Measurements from ENCODE around the gene GALP.
"Not testable (repeated sequence)": the region's sequence is repeated elsewhere in the genome, so short reads cannot be mapped to it uniquely, and the experiment has no call there.

Gene GALP

DNA sequence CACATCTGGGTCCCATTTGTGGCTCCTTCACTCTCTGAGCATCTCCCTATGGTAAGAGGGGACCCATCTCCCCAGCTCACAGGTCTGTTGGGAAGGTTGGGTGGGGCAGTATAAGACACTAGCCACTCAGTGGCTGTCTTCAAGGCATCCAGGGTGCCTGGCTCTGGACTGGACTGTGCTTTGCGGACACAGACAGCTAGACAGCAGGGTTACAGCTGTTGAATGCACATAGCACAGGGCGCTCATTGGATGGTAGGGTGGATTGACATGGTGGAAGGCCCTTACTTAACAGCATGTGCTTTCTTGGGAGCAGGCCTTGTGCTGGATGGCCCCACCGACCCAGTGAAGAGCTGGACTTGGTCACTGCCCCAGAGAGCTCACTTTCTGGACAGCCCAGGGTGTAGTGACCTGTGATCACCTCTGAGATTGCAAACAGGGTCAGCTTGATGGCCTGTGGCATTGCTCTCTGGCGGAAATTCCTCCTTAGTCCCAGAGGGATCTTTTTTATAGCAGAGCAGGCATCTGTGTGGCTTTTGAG, 32.8 kb upstream of the GALP start:
- peaks cover 44% of the 10 kb centered on the region for H3K4me1 Mint-ChIP-seq
- no peaks in the 10 kb centered on the region for H3K9me3 Mint-ChIP-seq
- no peak overlapping the region for H3K4me3 Mint-ChIP-seq

DNA sequence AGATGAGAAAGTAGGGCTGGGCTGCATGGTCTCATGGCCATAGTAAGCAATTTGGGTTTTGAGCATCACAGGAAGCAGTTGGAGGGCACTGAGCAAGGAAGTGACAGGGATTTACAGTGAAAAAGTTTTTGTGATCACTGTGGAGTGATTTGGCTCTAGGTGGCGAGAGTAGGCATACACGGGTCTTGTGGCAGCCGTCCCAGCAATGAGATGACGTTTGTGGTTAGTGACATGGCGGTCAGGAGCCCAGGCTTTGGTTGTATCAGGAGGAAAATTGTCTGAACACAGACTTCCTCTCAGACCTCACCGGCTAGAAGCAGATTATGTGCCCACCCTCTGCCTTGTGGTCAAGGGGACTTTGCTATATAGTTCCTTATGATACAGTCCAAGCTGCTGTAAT, 31.4 kb upstream of the GALP start:
- H3K36me3 Mint-ChIP-seq = peaks cover 23% of the 10 kb centered on the region
- H3K4me3 Mint-ChIP-seq = no peak overlapping the region
- no peak overlapping the region for H3K27ac Mint-ChIP-seq
- no peak for ATAC-seq
- no peaks in the 10 kb centered on the region for H3K9me3 Mint-ChIP-seq
- H3K27me3 Mint-ChIP-seq = no peaks in the 10 kb centered on the region
- H3K4me1 Mint-ChIP-seq = peaks cover 40% of the 10 kb centered on the region

More for the DNA sequence above, 32.8 kb upstream of the GALP start:
- Mint-ChIP-seq H3K27me3 (no peaks in the 10 kb centered on the region), H3K27ac (no peak overlapping the region), H3K36me3 (peaks cover 10% of the 10 kb centered on the region)
- no peak for ATAC-seq

DNA sequence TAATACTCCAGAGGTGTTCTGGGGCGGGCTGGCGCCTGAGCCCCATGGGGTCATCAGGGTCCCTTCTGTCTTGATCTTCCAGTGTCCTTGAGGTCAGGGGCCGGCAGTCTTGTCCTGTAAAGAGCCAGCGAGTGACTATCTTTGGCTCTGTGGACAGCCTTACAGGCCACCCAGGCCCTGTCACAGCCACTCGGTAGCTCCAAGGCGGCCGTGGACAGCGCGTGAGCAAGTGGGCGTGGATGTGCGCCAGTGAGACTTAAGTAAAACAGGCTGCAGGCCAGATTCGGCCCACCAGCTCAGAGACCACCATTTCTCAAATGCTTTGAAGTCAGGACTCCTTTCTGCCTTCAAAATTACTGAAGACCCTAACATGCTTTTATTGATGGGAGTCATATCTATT, 31.0 kb upstream of the GALP start:
- no peak for ATAC-seq
- H3K36me3 Mint-ChIP-seq = peaks cover 27% of the 10 kb centered on the region
- H3K27me3 Mint-ChIP-seq = no peaks in the 10 kb centered on the region
- H3K4me1 Mint-ChIP-seq = peaks cover 35% of the 10 kb centered on the region
- no peak overlapping the region for H3K27ac Mint-ChIP-seq
- H3K4me3 Mint-ChIP-seq = no peak overlapping the region
- no peaks in the 10 kb centered on the region for H3K9me3 Mint-ChIP-seq

DNA sequence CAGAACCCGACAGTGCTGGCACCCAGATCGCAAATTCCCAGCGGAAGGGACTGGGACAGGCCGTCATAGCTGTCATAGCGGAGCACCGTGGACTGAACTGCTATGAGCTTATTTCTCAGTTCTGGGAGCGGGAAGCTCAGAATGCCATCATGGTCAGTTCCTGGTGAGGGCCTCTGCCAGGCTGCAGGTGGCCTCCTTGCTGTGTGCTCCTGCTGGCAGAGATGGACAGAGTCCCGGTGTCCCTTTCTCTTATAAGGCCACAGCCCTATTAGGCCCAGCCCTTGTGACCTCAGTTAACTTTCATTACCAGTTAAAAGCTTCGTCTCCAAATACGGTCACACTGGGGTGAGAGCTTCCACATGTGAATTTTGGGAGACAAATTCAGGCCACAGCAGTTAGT, 30.1 kb upstream of the GALP start:
- no peak for ATAC-seq
- H3K4me1 Mint-ChIP-seq = peaks cover 28% of the 10 kb centered on the region
- H3K9me3 Mint-ChIP-seq = no peaks in the 10 kb centered on the region
- no peak overlapping the region for H3K27ac Mint-ChIP-seq
- H3K4me3 Mint-ChIP-seq = no peak overlapping the region
- no peaks in the 10 kb centered on the region for H3K27me3 Mint-ChIP-seq
- H3K36me3 Mint-ChIP-seq = peaks cover 34% of the 10 kb centered on the region

DNA sequence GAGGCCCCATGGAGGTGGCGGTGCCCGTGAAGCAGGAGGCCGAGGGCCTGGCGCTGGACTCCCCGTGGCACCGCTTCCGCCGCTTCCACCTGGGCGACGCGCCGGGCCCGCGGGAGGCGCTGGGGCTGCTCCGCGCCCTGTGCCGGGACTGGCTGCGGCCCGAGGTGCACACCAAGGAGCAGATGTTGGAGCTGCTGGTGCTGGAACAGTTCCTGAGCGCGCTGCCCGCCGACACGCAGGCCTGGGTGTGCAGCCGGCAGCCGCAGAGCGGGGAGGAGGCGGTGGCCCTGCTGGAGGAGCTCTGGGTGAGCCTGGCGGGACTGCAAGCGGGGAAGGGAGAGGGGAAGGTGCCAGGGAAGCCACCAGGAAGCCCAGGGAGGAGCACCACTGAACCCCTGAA, 28.9 kb upstream of the GALP start:
- H3K36me3 Mint-ChIP-seq = peaks cover 34% of the 10 kb centered on the region
- ATAC-seq = peak; percentile 46
- H3K4me3 Mint-ChIP-seq = no peak overlapping the region
- no peak overlapping the region for H3K27ac Mint-ChIP-seq
- H3K27me3 Mint-ChIP-seq = no peaks in the 10 kb centered on the region
- peaks cover 22% of the 10 kb centered on the region for H3K4me1 Mint-ChIP-seq
- H3K9me3 Mint-ChIP-seq = no peaks in the 10 kb centered on the region

DNA sequence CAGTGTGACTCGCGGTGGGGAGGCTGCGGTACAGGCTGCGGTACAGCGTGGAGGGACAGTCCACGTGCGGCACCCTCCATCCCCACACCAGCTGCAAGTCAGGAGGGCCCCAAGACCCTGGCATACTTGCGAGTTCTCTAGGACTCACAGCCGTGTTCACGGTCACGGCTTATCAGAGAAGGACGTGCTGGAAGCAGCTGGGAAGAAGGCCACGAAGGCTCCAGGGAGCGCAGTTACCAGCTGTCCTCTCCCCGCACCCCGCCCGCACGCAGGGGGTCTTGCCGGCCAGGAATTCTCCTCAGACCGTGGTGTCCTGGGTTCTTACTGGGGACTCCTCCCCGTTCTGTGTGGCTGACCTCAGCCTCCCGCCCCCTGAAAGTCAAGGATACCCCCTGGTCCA, 28.5 kb upstream of the GALP start:
- Mint-ChIP-seq H3K4me3 (no peak overlapping the region), H3K27me3 (no peaks in the 10 kb centered on the region), H3K36me3 (peaks cover 34% of the 10 kb centered on the region), H3K4me1 (peaks cover 22% of the 10 kb centered on the region), H3K9me3 (no peaks in the 10 kb centered on the region), H3K27ac (no peak overlapping the region)
- peak; percentile 29 for ATAC-seq

DNA sequence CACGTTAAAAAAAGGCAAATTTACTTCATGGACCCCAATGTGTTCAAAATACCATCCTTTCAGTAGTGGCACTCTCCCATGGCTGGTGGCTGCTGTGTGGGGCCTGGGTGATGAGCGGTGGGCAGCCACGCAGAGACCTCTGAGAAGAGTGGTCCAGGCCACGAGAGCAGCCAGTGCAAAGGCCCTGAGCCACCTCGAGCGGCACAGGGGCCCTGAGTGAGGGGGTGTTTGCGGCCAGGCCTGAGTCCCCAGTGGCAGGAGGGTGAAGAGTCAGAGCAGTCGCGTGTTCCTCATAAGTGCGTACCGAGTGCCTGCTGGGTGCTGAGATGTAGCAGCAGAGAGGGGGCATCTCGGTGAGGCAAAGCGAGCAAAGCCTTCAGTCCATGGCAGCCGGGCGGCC, 27.7 kb upstream of the GALP start:
- no peak overlapping the region for H3K27ac Mint-ChIP-seq
- H3K27me3 Mint-ChIP-seq = no peaks in the 10 kb centered on the region
- no peaks in the 10 kb centered on the region for H3K9me3 Mint-ChIP-seq
- no peak overlapping the region for H3K4me3 Mint-ChIP-seq
- ATAC-seq = peak; percentile 27
- H3K4me1 Mint-ChIP-seq = peaks cover 17% of the 10 kb centered on the region
- H3K36me3 Mint-ChIP-seq = peaks cover 34% of the 10 kb centered on the region

DNA sequence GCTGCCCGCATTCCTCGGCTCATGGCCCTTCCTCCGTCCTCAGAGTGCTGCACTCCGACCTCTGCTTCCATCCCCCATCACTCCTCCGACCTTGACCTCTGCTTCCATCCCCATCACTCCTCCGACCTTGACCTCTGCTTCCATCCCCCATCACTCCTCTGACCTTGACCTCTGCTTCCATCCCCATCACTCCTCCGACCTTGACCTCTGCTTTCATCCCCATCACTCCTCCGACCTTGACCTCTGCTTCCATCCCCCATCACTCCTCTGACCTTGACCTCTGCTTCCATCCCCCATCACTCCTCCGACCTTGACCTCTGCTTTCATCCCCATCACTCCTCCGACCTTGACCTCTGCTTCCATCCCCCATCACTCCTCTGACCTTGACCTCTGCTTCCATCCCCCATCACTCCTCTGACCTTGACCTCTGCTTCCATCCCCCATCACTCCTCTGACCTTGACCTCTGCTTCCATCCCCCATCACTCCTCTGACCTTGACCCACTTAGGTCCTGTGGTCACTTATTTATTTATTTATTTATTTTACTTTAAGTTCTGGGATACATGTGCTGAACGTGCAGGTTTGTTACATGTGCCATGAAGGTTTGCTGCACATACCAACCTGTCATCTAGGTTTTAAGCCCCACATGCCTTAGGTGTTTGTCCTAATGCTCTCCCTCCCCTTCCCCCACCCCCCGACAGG, 26.7 kb upstream of the GALP start:
- not testable (repeated sequence) for H3K9me3 Mint-ChIP-seq, H3K27ac Mint-ChIP-seq, ATAC-seq, H3K4me3 Mint-ChIP-seq, H3K4me1 Mint-ChIP-seq, H3K27me3 Mint-ChIP-seq
- peaks cover 44% of the 10 kb centered on the region for H3K36me3 Mint-ChIP-seq

DNA sequence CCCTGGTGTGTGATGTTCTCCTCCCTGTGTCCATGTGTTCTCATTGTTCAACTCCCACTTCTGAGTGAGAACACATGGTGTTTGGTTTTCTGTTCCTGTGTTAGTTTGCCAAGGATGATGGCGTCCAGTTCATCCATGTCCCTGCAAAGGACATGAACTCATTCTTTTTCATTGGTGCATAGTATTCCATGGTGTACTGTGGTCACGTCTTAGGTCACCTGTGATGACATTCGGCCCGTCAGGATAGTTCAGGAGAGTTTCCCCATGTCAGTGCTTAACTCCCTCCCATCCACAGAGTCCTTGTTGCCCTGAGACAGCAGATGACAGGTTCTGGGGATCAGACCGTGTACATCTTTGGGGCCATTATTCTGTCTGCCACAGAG, 26.2 kb upstream of the GALP start:
- no peak overlapping the region for H3K4me3 Mint-ChIP-seq
- H3K36me3 Mint-ChIP-seq = peaks cover 44% of the 10 kb centered on the region
- H3K27me3 Mint-ChIP-seq = no peaks in the 10 kb centered on the region
- H3K9me3 Mint-ChIP-seq = no peaks in the 10 kb centered on the region
- H3K4me1 Mint-ChIP-seq = peaks cover 4% of the 10 kb centered on the region
- no peak for ATAC-seq
- no peak overlapping the region for H3K27ac Mint-ChIP-seq

DNA sequence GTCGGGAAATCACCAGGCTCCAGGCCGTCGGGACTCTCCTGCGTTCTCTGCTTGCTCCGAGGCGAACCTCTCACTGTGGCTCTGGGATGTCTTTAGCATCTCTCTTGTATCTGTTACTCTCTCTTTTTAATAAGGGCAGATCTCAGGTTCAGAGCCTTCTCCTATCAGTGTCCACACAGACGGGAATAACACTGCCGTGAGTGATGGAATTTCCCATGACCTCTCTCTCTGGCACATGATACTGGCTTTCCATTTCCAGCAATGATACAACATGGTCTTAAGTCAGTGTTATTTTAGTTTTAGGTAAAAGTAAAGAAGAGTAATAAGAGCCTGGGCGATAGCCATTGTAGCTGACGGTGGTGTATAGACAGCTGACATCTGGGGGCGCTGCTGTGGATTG, 25.4 kb upstream of the GALP start:
- H3K27ac Mint-ChIP-seq = no peak overlapping the region
- H3K9me3 Mint-ChIP-seq = no peaks in the 10 kb centered on the region
- H3K4me1 Mint-ChIP-seq = no peaks in the 10 kb centered on the region
- ATAC-seq = no peak
- no peaks in the 10 kb centered on the region for H3K27me3 Mint-ChIP-seq
- no peak overlapping the region for H3K4me3 Mint-ChIP-seq
- peaks cover 49% of the 10 kb centered on the region for H3K36me3 Mint-ChIP-seq

DNA sequence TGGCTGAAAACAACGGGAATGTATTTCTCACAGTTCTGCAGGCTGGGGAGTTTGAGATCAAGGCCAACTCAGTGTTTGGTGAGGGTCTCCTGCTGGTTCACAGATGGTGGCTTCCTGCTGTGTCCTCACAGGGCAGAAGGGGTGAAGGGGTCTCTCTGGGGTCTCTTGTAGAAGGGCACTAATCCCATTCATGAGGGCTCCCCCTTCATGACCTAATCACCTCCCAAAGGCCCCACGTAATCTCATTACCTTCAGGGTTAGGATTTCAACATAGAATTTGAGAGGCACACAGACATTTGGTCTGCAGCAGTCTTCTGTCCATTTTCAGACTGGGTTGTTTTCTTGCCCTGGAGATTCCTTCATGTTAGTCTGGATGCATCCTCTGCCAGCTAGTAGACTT, 23.2 kb upstream of the GALP start:
- H3K27me3 Mint-ChIP-seq = no peaks in the 10 kb centered on the region
- no peaks in the 10 kb centered on the region for H3K9me3 Mint-ChIP-seq
- peaks cover 60% of the 10 kb centered on the region for H3K36me3 Mint-ChIP-seq
- no peaks in the 10 kb centered on the region for H3K4me1 Mint-ChIP-seq
- no peak for ATAC-seq
- H3K4me3 Mint-ChIP-seq = no peak overlapping the region
- no peak overlapping the region for H3K27ac Mint-ChIP-seq

DNA sequence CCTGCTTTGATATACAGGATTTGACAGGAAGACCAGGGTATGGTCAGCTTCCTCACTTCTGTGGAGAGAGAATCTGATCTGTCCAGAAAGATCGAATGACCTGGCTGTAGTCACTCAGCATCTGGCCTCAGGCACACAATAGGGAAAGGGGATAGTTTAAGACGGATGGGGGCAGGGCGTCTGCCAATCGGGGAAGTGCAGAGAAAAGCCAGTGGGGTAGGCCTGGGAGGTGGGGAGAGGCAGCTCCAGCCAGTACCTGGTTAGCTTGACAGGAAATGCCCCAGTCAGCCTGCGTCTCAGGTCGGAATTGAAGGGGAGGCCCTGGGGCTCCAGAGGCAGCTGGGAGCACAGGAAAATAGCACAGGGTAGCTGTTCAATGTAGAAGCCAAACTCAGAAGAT, 22.3 kb upstream of the GALP start:
- no peaks in the 10 kb centered on the region for H3K27me3 Mint-ChIP-seq
- no peaks in the 10 kb centered on the region for H3K4me1 Mint-ChIP-seq
- no peak for ATAC-seq
- peaks cover 60% of the 10 kb centered on the region for H3K36me3 Mint-ChIP-seq
- H3K4me3 Mint-ChIP-seq = no peak overlapping the region
- H3K27ac Mint-ChIP-seq = no peak overlapping the region
- H3K9me3 Mint-ChIP-seq = no peaks in the 10 kb centered on the region

DNA sequence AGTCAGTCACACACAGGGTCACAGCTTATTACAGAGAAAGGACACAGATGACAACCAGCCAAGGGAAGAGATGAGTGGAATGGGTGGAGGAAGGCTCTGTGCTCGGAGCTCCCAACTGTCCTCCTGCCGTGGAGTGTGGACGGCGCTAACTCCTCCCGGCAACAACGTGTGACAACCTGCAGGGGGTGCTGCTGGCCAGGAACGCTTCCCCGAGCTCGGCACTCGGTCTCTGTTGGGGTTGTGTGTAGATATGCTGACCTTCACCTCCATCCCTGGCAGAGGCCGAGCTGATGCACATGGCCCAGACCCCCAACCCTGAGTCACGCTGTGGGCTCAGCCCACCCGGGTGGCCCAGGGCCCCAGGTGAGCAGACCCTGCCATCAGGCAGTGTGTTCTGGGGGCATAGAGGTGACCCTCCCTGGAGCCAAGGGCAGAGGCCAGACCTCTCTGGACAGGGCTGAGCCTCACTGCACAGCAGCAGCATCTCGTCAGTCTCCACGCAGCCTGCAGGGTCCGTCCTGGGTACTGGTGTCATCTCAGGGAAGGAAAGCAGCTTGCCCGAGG, 20.6 kb upstream of the GALP start:
- Mint-ChIP-seq H3K36me3 (peaks cover 58% of the 10 kb centered on the region), H3K27me3 (no peaks in the 10 kb centered on the region), H3K4me3 (no peak overlapping the region), H3K4me1 (no peaks in the 10 kb centered on the region), H3K9me3 (peaks cover 7% of the 10 kb centered on the region), H3K27ac (no peak overlapping the region)
- peak; percentile 39 for ATAC-seq

DNA sequence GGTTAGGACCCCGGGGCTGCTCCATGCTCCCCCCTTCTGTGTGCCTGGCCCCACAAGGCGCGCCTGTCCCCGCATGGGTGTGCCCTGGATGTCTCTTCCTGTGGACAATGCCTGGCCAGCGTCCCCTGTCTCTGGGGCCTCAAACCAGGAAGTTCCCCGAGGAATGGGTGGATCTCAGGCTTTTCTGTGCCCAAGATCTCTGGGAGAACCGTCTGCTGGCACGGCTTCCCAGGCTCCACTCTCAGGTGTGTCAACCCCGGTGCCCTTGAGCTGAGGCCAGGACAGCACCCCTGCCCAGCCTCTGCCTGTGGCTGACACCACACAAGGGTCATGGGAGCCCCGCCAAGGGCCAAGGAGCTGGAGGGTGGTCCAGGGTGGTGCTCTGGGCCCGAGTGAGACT, 19.0 kb upstream of the GALP start:
- H3K36me3 Mint-ChIP-seq = peaks cover 62% of the 10 kb centered on the region
- peaks cover 7% of the 10 kb centered on the region for H3K9me3 Mint-ChIP-seq
- no peak overlapping the region for H3K4me3 Mint-ChIP-seq
- no peak for ATAC-seq
- no peak overlapping the region for H3K27ac Mint-ChIP-seq
- no peaks in the 10 kb centered on the region for H3K4me1 Mint-ChIP-seq
- H3K27me3 Mint-ChIP-seq = no peaks in the 10 kb centered on the region

DNA sequence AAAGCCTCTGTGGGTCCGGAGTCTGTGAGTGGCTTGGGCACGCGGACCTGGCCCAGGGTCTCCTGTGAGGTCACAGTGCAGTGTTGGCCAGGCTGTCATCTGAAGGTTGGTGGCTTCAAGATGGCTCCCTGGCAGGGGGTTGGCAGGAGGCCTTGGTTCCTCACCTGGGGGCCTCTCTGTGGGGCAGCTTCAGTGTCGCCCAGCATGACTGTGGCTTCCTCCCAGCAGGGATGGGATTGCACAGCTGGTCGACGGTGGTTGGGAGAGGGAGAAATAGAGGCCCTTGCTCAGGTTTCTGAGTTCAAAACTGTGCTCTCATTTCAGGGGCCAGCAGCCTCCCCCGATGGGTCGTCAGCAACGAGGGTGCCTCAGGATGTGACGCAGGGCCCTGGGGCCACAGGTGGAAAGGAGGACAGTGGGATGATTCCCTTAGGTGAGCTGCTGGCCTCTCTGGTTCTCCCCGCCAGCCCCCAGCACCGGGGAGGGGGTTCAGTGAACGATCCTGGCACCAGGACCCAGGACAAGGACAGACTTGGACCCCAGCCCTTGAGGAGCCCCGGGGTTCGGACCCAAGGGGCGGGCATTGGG, 17.5 kb upstream of the GALP start:
- Mint-ChIP-seq H3K9me3 (peaks cover 7% of the 10 kb centered on the region), H3K4me3 (no peak overlapping the region), H3K36me3 (peaks cover 61% of the 10 kb centered on the region), H3K27ac (no peak overlapping the region), H3K27me3 (no peaks in the 10 kb centered on the region), H3K4me1 (no peaks in the 10 kb centered on the region)
- no peak for ATAC-seq

DNA sequence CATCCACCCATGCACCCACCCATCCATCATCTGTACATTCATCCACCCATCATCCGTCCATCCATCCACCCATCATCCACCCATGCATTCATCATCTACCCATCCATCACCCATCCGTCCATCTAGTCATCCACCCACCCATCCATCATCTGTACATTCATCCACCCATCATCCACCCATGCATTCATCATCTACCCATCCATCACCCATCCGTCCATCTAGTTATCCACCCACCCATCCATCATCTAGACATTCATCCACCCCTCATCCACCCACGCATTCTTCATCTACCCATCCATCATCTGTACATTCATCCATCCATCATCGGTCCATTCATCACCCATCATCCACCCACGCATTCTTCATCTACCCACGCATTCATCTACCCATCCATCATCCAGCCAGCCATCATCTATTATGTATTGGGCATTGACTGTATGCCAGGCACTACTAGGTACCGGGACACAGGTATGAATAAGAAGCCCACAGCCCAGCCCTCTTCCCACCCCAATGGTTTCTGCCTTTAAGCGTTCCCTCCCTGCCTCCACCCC, 16.7 kb upstream of the GALP start:
- no peak for ATAC-seq
- no peaks in the 10 kb centered on the region for H3K4me1 Mint-ChIP-seq
- H3K27ac Mint-ChIP-seq = no peak overlapping the region
- peaks cover 7% of the 10 kb centered on the region for H3K9me3 Mint-ChIP-seq
- H3K27me3 Mint-ChIP-seq = peaks cover 1% of the 10 kb centered on the region
- peaks cover 53% of the 10 kb centered on the region for H3K36me3 Mint-ChIP-seq
- H3K4me3 Mint-ChIP-seq = no peak overlapping the region
